T follicular helper cell (primary cell): ENCODE data around the gene CBLIF.
A peak's percentile ranks its signal among the peaks of the same experiment; 100 is the strongest.
"Not testable (repeated sequence)": the region's sequence is repeated elsewhere in the genome, so short reads cannot be mapped to it uniquely, and the experiment has no call there.

Source experiments
- DNase-seq: peaks from one replicate; pipeline ENCODE4 v3.0.0-alpha.2; 2020; ENCODE audit warnings: low read depth

Gene CBLIF

GRCh38 chr11:59847626-59848025 lies 2.3 kb upstream of the CBLIF start:
- DNase-seq: no peak

GRCh38 chr11:59846556-59846955 lies 1.3 kb upstream of the CBLIF start:
- no peak for DNase-seq

DNA sequence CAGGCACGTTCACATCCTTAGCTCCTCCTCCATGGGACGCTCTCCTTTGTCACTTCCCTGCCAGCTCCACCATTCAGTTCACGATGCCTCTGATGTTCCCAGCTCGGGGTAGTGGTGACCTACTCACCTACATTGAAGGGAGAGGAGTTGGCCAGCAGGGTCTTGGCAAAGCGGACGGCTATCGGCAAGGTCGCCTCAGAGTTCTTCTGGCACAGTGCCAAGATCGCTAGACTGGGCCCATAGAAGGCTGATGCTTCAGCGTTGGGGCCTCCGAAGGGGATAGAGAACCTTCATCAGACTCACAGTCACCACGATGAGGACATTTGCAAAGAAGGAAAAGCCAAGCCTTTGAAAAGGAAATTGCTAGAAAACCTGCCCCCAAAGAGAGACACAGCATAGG lies 3.0 kb downstream of the CBLIF start:
- DNase-seq: no peak

- no peak for DNase-seq
Observed at GRCh38 chr11:59841514-59841913, 3.8 kb downstream of the CBLIF start.

DNA sequence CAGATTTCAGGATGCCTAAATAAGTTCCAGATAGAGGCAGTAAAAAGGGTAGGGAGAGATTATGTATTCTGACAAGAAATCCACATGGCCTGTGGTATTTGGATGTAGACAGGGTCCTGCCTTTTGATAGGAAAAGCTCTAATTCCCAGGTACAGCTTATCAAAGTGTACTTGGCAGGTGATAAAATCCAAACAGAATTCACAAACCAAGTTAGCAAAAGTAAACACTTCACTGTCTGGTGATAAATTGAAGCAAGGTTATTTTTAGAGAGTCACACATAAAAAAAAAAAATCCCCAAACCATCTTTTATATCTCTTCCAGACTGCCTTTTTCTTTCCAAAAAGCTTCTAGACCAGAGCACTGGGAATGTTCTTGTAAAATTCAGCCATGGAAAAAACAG lies 5.7 kb downstream of the CBLIF start:
- DNase-seq: no peak

DNA sequence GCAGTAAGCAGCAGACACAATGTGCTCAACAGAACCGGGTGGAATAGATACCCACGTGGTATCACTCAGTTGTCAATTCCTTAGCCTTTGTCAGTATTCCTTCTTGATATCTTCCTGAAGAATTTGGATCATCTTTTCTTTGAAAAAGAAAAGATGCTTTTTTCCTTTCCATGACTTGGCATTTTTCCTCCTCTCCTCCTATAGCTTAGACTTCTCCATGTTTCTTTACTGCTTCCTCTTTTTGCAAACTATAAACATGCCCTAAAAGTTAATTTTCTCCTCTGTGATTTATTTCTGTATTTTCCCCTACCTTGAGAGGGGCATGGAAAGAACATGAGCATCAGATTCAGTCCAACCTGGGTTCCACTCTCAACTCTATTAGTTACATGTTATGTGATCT lies 11.7 kb downstream of the CBLIF start:
- DNase-seq: no peak

DNA sequence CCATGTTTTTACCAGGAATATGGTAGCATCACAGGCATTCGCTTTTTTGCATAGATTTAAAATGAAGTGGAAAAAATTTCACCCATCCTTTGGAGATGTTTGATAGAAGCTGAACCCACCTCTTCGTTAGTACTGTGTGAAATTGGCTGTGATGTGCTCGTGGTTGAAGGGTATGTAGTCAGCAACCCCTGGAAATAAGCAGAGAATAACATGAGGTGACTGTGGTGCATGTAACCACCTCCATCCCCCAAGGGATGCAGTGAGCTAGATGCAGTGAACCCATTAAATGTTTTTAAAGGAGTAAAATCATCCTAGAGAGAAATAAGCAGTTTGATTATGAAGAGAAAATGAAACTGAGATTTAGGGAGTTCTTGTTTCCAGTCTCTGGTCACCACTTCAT lies 15.9 kb downstream of the CBLIF start:
- DNase-seq: no peak

- no peak for DNase-seq
Observed at GRCh38 chr11:59822989-59823566, 22.2 kb downstream of the CBLIF start.

DNA sequence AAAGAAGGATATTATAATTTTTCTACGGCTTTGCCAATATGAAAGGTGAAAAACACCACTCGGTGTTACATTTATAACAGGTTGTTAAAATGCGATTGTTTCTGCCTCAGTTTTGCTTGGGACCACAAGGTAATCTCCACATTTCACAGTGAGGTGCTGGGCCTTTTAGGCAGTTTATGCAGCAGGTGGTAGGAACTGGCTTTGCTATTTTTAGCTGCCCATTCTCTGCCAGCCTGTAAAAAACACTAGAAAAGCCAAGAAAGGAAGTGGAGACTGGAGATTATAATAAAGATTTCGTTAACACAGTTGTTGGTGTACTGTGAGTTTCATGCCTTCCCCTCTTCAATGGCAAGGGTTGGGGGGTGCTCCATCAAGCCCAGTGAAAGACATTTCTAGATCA lies 26.7 kb downstream of the CBLIF start:
- no peak for DNase-seq

DNA sequence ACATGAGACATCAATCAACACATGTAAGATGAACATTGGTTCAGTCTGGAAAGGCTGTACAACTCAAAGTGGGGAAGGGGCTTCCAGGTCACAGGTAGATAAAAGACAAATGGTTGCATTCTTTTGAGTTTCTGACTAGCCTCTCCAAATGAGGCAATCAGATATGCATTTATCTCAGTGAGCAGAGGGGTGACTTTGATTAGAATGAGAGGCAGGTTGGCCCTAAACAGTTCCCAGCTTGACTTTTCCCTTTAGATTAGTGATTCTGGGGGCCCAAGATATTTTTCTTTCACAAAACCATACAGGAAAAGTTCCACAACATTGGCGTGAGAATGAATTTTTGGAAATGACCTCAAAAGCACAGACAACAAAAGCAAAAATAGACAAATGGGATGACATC lies 28.9 kb downstream of the CBLIF start:
- not testable (repeated sequence) for DNase-seq

DNA sequence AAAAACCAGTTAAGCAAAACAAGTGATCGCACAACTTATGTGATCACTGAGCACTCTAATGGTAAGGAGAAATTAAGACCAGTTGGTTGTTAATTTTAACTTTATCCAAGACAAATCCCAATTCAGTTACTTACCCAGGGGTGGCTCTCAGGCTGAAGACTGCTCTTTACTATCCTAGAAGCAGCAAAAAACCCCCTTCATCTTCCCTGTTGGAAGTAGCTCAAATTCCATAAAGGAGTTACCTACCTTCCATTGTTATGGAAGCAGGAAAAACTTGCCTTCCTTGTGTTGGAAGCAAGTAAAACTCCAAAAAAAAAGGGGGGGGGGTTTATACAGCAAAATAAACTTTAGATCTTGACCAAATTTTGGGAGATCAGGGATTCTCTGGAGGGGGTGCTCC lies 29.5 kb downstream of the CBLIF start:
- no peak for DNase-seq

DNA sequence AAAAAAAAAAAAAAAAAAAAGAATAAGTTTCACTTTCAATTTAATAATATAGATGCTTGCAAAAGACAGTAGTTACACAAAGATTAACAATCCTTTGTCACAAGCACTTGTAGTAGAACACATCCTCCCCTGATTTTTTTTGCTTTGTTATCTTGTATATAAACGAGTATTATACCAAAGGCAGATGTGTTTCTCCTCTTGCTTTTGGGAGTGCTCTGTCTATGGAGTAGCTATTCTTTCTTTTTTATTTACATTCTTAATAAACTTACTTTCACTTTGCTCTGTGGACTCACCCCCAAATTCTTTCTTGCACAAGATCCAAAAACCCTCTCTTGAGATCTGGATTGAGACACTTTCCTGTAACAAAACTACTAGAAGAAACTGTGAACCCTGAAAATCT lies 31.3 kb downstream of the CBLIF start:
- no peak for DNase-seq

DNA sequence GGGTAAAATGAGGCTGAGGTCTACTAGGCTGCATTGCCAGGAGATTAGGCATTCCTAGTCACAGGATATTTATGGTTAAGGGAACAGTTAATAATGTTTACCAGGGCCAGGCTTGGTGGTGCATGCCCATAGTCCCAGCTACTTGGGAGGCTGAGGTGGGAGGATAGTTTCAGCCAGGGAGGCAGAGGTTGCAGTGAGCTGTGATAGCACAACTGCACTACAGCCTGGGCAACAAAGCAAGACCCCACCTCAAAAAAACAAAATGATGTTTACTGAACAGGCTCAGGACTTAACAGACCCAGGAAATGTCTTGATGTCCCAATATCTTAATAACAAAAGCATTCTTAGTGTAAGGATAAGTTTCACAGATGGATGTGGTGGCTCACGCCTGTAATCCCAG lies 31.9 kb downstream of the CBLIF start:
- DNase-seq: no peak

DNA sequence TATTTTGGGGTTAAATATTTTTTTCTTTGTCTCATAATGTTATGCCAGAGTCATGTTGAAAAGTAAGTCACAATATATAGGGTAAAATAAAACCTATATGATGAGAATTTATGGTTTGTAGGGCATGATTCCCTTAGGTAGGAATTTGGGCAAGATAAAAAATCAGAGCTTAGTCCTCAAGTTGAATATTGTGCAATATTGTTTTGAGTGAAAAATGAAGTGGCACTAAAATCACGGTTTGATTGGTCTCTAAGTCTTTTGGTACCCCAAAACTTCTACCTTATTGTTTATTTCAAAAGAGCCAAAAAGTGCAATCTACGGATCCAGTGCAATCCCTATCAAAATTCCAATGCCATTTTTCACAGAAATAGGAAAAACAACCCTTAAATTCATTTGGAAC lies 33.1 kb downstream of the CBLIF start:
- no peak for DNase-seq

- no peak for DNase-seq
Observed at GRCh38 chr11:59810911-59811259, 34.4 kb downstream of the CBLIF start.

DNA sequence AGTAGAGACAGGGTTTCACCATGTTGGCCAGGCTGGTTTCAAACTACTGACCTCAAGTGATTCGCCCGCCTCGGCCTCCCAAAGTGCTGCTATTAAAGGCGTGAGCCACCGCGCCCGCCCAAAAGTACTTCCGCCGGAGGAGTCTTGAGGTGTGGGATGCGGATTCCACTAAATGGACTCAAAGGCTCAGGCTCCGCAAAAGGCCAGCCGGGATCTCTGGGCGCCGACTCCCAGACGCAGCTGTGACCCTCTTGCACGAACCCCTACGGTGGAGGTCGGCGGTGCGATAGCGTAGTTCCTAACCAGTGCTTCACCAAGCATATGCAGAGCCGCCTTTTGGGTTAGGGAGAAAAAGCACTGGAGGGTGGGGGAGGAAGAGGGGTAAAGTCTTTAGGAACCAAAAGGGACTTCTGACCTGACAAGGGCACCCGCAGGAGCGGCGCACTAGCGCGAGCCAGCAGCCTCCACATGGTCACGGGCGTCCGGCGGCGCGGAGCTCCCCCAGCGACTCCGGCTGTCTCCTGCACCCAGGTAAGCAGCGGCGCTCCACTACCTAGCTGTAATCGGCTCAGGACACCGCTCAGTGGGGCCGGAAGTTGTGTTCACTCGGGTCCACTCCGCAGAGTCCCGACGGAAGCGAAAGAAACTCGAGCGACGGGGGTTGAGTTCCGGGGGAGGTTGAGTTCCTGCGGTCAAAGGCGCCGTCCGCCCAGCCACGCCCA lies 34.9 kb downstream of the CBLIF start, which contains the start of gene MRPL16:
Gene MRPL16 (minus strand): TSS at position 590 of the 722 bp plus-strand sequence. CDS start 120 bp downstream, at position 470.
- peak; percentile 83 for DNase-seq

GRCh38 chr11:59807047-59807610 lies 38.2 kb downstream of the CBLIF start:
- no peak for DNase-seq

GRCh38 chr11:59804061-59804460 lies 41.2 kb downstream of the CBLIF start:
- no peak for DNase-seq

- peak; percentile 10 for DNase-seq
Observed at GRCh38 chr11:59802639-59803176, 42.6 kb downstream of the CBLIF start.

GRCh38 chr11:59801981-59802638 lies 43.2 kb downstream of the CBLIF start:
- no peak for DNase-seq

DNA sequence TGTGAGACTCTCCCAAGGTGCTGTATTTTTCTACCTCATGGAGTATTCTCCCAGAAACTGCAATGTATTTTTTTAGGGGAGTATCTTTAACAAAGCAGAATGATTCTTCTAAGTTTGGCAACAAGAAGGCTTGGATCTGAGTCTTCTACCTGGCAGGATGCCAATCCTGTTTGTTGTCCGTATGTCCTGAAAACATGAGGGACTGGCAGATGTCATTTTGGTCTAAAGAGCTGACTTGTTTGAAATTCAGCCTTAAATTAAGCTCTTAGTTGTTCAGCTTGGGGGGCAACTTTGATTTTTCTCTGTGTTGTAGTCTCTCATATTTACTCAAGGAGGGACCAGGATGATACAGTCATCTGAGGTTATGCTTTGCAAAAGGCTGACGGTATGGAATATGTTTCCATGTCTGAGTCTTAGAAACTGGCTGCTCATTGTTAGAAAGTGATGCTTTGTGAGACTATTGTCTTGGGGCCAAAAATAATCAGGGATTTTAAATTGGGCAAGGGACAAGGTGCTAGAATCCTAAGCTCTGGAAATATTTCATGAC lies 44.1 kb downstream of the CBLIF start:
- DNase-seq: no peak

GRCh38 chr11:59800390-59801025 lies 44.8 kb downstream of the CBLIF start:
- DNase-seq: no peak
